DOHH2 (cell line): ENCODE results near the gene FNIP2.

Source experiments
- H3F3A ChIP-seq: fragments of 200-600 bp; sonication (generic), shearing (Covaris generic); 2 replicates; pipeline ENCODE4 v1.6.0; 2016; ENCODE audit warnings: antibody characterized with exemption, mild to moderate bottlenecking; ENCODE audit not compliant: control insufficient read depth, insufficient read depth
- H3K27ac ChIP-seq: fragments of 200-600 bp; sonication (generic); 2 replicates; pipeline ENCODE4 v1.5.1; 2014; ENCODE audit warnings: low read depth, mild to moderate bottlenecking, low read length, moderate library complexity
- H3K27me3 ChIP-seq: fragments of 200-600 bp; sonication (generic); 2 replicates; pipeline ENCODE4 v1.6.1; 2014; ENCODE audit warnings: mild to moderate bottlenecking, low read length, mixed read lengths; ENCODE audit not compliant: control insufficient read depth
- H3K36me3 ChIP-seq: fragments of 200-600 bp; sonication (generic); 2 replicates; pipeline ENCODE4 v1.6.1; 2014; ENCODE audit warnings: mild to moderate bottlenecking, low read length, moderate library complexity, mixed read lengths; ENCODE audit not compliant: control insufficient read depth
- H3K4me1 ChIP-seq: fragments of 200-600 bp; sonication (generic); 2 replicates; pipeline ENCODE4 v1.6.1; 2014; ENCODE audit warnings: mild to moderate bottlenecking, low read length, mixed read lengths; ENCODE audit not compliant: control insufficient read depth
- H3K4me2 ChIP-seq: fragments of 200-600 bp; sonication (generic); 2 replicates; pipeline ENCODE4 v1.6.0; 2014; ENCODE audit warnings: mild to moderate bottlenecking, low read length, moderate library complexity
- H3K4me3 ChIP-seq: fragments of 200-600 bp; sonication (generic); 2 replicates; pipeline ENCODE4 v1.5.1; 2014; ENCODE audit warnings: mild to moderate bottlenecking, low read length, mixed read lengths
- H3K79me2 ChIP-seq: fragments of 200-600 bp; sonication (generic); 2 replicates; pipeline ENCODE4 v1.6.1; 2014; ENCODE audit warnings: mild to moderate bottlenecking, low read length, mixed read lengths; ENCODE audit not compliant: control insufficient read depth
- H3K9me2 ChIP-seq: fragments of 200-600 bp; sonication (generic); replicated peaks from 2 replicates; pipeline ENCODE4 v1.6.1; 2014; ENCODE audit warnings: mild to moderate bottlenecking, low read length, mixed read lengths; ENCODE audit not compliant: control insufficient read depth
- H3K9me3 ChIP-seq: fragments of 200-600 bp; sonication (generic); 2 replicates; pipeline ENCODE4 v1.6.1; 2014; ENCODE audit warnings: antibody characterized with exemption, low read length, mixed read lengths; ENCODE audit not compliant: control insufficient read depth, insufficient read depth
- H4K20me1 ChIP-seq: fragments of 200-600 bp; sonication (generic); 2 replicates; pipeline ENCODE4 v1.6.0; 2014; ENCODE audit warnings: low read depth, mild to moderate bottlenecking, antibody characterized with exemption, low read length, moderate library complexity; ENCODE audit not compliant: control insufficient read depth, insufficient read depth
- CTCF ChIP-seq: fragments of 200-600 bp; sonication (generic); IDR thresholded peaks from one replicate; pipeline ENCODE4 v1.5.1; 2014; ENCODE audit warnings: antibody characterized with exemption, mild to moderate bottlenecking, low read depth, low read length; ENCODE audit not compliant: poor library complexity, severe bottlenecking
- EZH2phosphoT487 ChIP-seq: fragments of 200-600 bp; sonication (generic); IDR thresholded peaks from 2 replicates; pipeline ENCODE4 v1.6.1; 2017; ENCODE audit warnings: borderline replicate concordance, mild to moderate bottlenecking, antibody characterized with exemption, low read length, moderate library complexity, mixed read lengths

The FNIP2 gene

GRCh38 chr4:158841540-158841939 lies 72.7 kb downstream of the FNIP2 start:
- Histone ChIP-seq H3K4me1 (no peaks in the 10 kb centered on the region), H3K9me3 (no peaks in the 10 kb centered on the region), H3K9me2 (no peaks in the 10 kb centered on the region), H3K4me2 (no peak overlapping the region), H3K4me3 (no peak overlapping the region), H4K20me1 (no peaks in the 10 kb centered on the region), H3F3A (no peaks in the 10 kb centered on the region), H3K27ac (no peak overlapping the region), H3K79me2 (no peaks in the 10 kb centered on the region), H3K36me3 (no peaks in the 10 kb centered on the region), H3K27me3 (no peaks in the 10 kb centered on the region)
- TF ChIP-seq EZH2phosphoT487 = no peak
- no peak for TF ChIP-seq CTCF

- H3K4me3 ChIP-seq = no peak overlapping the region
- H3K36me3 ChIP-seq = no peaks in the 10 kb centered on the region
- TF ChIP-seq EZH2phosphoT487 (no peak), CTCF (no peak)
- H3K4me2 ChIP-seq = no peak overlapping the region
- no peaks in the 10 kb centered on the region for H4K20me1 ChIP-seq
- no peaks in the 10 kb centered on the region for H3K79me2 ChIP-seq
- no peaks in the 10 kb centered on the region for H3K4me1 ChIP-seq
- no peaks in the 10 kb centered on the region for H3K27me3 ChIP-seq
- no peaks in the 10 kb centered on the region for H3F3A ChIP-seq
- no peaks in the 10 kb centered on the region for H3K9me2 ChIP-seq
- H3K27ac ChIP-seq = no peak overlapping the region
- H3K9me3 ChIP-seq = no peaks in the 10 kb centered on the region
Measured at GRCh38 chr4:158845311-158846041, 76.7 kb downstream of the FNIP2 start.

- Histone ChIP-seq H3K27ac (no peak overlapping the region), H3K36me3 (no peaks in the 10 kb centered on the region), H4K20me1 (no peaks in the 10 kb centered on the region), H3K27me3 (no peaks in the 10 kb centered on the region), H3K4me2 (no peak overlapping the region), H3K9me3 (no peaks in the 10 kb centered on the region), H3K9me2 (no peaks in the 10 kb centered on the region), H3K4me3 (no peak overlapping the region), H3K79me2 (no peaks in the 10 kb centered on the region), H3F3A (no peaks in the 10 kb centered on the region), H3K4me1 (no peaks in the 10 kb centered on the region)
- TF ChIP-seq CTCF = no peak
- TF ChIP-seq EZH2phosphoT487 = no peak
Measured at GRCh38 chr4:158847535-158847934, 78.7 kb downstream of the FNIP2 start.
